OCI-LY7 (cell line): ENCODE results near the gene C7. TPM values are rescaled to one million over a fixed set of nuclear protein-coding genes. Genes with fewer than 3 reads are reported as not detected.

Experiments
- BruUV-seq: library from RNA; stranded (reverse); fragments of 400-500 nt; replicated peaks from 2 replicates; lab custom pipeline; 2021; lab: Mats Ljungman, UMichigan
- CTCF ChIA-PET: fragments of 300-600 bp; sonication (Branson Sonifier 250); formaldehyde crosslinking; loops from one replicate; lab custom pipeline; 2022; ENCODE audit warnings: antibody characterized with exemption; ENCODE audit not compliant: unreplicated experiment; lab: Charles Lee
- POLR2A ChIA-PET: fragments of 300-600 bp; sonication (Branson Sonifier 250); formaldehyde crosslinking; loops from one replicate; lab custom pipeline; 2022; ENCODE audit warnings: antibody characterized with exemption; lab: Charles Lee
- DNase-seq: peaks from one replicate; pipeline ENCODE4 v3.0.0-alpha.2; 2015; ENCODE audit warnings: low spot score
- H2AFZ ChIP-seq: fragments of 200-600 bp; sonication (generic), shearing (Covaris generic); 2 replicates; pipeline ENCODE4 v1.6.1; 2014; ENCODE audit warnings: mild to moderate bottlenecking, antibody characterized with exemption, low read length, moderate library complexity
- H3K27ac ChIP-seq: fragments of 200-600 bp; sonication (generic); 2 replicates; pipeline ENCODE4 v1.5.1; 2014; ENCODE audit warnings: mixed run types, low read depth, mild to moderate bottlenecking, moderate library complexity, low read length, inconsistent platforms; ENCODE audit not compliant: poor library complexity, severe bottlenecking
- H3K36me3 ChIP-seq: fragments of 200-600 bp; sonication (generic); 2 replicates; pipeline ENCODE4 v1.6.1; 2014; ENCODE audit warnings: mild to moderate bottlenecking, antibody characterized with exemption, low read length, moderate library complexity, mixed read lengths; ENCODE audit not compliant: insufficient read depth
- H3K4me1 ChIP-seq: fragments of 200-600 bp; sonication (generic); 2 replicates; pipeline ENCODE4 v1.5.1; 2014; ENCODE audit warnings: mild to moderate bottlenecking, low read length; ENCODE audit not compliant: insufficient read depth, poor library complexity, severe bottlenecking
- H3K4me2 ChIP-seq: fragments of 200-600 bp; sonication (generic); 2 replicates; pipeline ENCODE4 v1.6.1; 2014; ENCODE audit warnings: mild to moderate bottlenecking, low read length
- H3K4me3 ChIP-seq: fragments of 200-600 bp; sonication (generic); 2 replicates; pipeline ENCODE4 v1.5.1; 2014; ENCODE audit warnings: mild to moderate bottlenecking, low read depth, low read length; ENCODE audit not compliant: poor library complexity, severe bottlenecking
- H3K79me2 ChIP-seq: fragments of 200-600 bp; sonication (generic); 2 replicates; pipeline ENCODE4 v1.6.1; 2016; ENCODE audit warnings: low read depth, mild to moderate bottlenecking, low read length, moderate library complexity, mixed read lengths; ENCODE audit not compliant: insufficient read depth
- H3K9me2 ChIP-seq: fragments of 200-600 bp; sonication (generic); 2 replicates; pipeline ENCODE4 v1.6.1; 2016; ENCODE audit warnings: mild to moderate bottlenecking, low read length, mixed read lengths; ENCODE audit not compliant: insufficient read depth
- H3K9me3 ChIP-seq: fragments of 200-600 bp; sonication (generic); 2 replicates; pipeline ENCODE4 v1.6.1; 2014; ENCODE audit warnings: mild to moderate bottlenecking, mixed run types, low read length, mixed read lengths
- H4K20me1 ChIP-seq: fragments of 200-600 bp; sonication (generic); 2 replicates; pipeline ENCODE4 v1.6.1; 2014; ENCODE audit warnings: mild to moderate bottlenecking, antibody characterized with exemption, low read length, moderate library complexity, mixed read lengths; ENCODE audit not compliant: insufficient read depth
- EZH2phosphoT487 ChIP-seq: fragments of 200-600 bp; sonication (generic); IDR thresholded peaks from 2 replicates; pipeline ENCODE4 v1.6.1; 2018; ENCODE audit warnings: low read depth, borderline replicate concordance, mild to moderate bottlenecking, mixed run types, antibody characterized with exemption, low read length, moderate library complexity, mixed read lengths
- intact Hi-C: fragments of 100-400 bp; cut with micrococcal nuclease; formaldehyde crosslinking; loops from one replicate; pipeline ENCODE4 v1.10.0; 2022; ENCODE audit not compliant: unreplicated experiment
- total RNA-seq, 2 experiments: library from RNA; depleted of rRNA in 1 of 2; stranded (reverse); fragments of >200 nt in 1 of 2; shearing (Covaris generic) in 1 of 2; gene quantifications; 2 replicates each; pipeline ENCODE4 v1.2.3, GENCODE V29; 2014 to 2022
- TF ChIP-seq, protein P1 (sequence below): fragments of 200-600 bp; sonication (generic); conservative IDR thresholded peaks from 2 replicates; pipeline ENCODE4 v1.5.1; 2014; ENCODE audit warnings: mild to moderate bottlenecking, antibody characterized with exemption, low read length, moderate library complexity, mixed read lengths

The C7 gene
- total RNA-seq, 2 experiments from 2014 or later, result not detected

DNA sequence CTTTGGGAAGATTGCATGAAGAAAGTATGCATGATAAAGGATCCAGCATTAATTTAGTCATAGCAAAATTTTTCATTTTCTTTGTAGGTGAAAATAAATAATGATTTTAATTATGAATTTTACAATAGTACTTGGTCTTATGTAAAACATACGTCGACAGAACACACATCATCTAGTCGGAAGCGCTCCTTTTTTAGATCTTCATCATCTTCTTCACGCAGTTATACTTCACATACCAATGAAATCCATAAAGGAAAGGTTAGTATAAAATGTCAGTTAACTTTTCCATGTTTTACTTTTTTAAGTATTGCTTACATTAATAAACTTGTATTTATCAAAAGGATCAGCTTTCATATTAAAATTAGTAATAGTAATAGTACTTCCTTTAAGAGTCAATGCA is 35.8 kb downstream of the C7 start:
- Histone ChIP-seq H2AFZ (no peak overlapping the region), H3K4me3 (no peak overlapping the region), H3K27ac (no peak overlapping the region), H3K4me2 (no peak overlapping the region), H3K36me3 (no peaks in the 10 kb centered on the region), H4K20me1 (no peaks in the 10 kb centered on the region), H3K9me3 (no peaks in the 10 kb centered on the region), H3K79me2 (no peaks in the 10 kb centered on the region), H3K9me2 (no peaks in the 10 kb centered on the region), H3K4me1 (no peaks in the 10 kb centered on the region)
- CTCF ChIA-PET, result no interaction called here
- POLR2A ChIA-PET, result no interaction called here
- no peak for TF ChIP-seq EZH2phosphoT487
- DNase-seq, result no peak
- intact Hi-C loops, result no loop called here
- no TSS peak for BruUV-seq

GRCh38 chr5:40955313-40955712 is 46.0 kb downstream of the C7 start:
- ChIA-PET CTCF (no interaction called here), POLR2A (no interaction called here)

GRCh38 chr5:40957048-40957447 is 47.8 kb downstream of the C7 start:
- no peak for TF ChIP-seq EZH2phosphoT487
- TF ChIP-seq, protein P1, sequence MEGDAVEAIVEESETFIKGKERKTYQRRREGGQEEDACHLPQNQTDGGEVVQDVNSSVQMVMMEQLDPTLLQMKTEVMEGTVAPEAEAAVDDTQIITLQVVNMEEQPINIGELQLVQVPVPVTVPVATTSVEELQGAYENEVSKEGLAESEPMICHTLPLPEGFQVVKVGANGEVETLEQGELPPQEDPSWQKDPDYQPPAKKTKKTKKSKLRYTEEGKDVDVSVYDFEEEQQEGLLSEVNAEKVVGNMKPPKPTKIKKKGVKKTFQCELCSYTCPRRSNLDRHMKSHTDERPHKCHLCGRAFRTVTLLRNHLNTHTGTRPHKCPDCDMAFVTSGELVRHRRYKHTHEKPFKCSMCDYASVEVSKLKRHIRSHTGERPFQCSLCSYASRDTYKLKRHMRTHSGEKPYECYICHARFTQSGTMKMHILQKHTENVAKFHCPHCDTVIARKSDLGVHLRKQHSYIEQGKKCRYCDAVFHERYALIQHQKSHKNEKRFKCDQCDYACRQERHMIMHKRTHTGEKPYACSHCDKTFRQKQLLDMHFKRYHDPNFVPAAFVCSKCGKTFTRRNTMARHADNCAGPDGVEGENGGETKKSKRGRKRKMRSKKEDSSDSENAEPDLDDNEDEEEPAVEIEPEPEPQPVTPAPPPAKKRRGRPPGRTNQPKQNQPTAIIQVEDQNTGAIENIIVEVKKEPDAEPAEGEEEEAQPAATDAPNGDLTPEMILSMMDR, result no peak
- BruUV-seq, result no TSS peak
- Histone ChIP-seq H2AFZ (no peak overlapping the region), H3K27ac (no peak overlapping the region), H3K4me3 (no peak overlapping the region), H3K4me2 (no peak overlapping the region), H3K4me1 (no peaks in the 10 kb centered on the region), H3K79me2 (no peaks in the 10 kb centered on the region), H3K9me2 (no peaks in the 10 kb centered on the region), H3K9me3 (no peaks in the 10 kb centered on the region), H4K20me1 (no peaks in the 10 kb centered on the region), H3K36me3 (no peaks in the 10 kb centered on the region)
- intact Hi-C loops, result no loop called here
- ChIA-PET POLR2A (no interaction called here), CTCF (no interaction called here)
- DNase-seq, result no peak

More at GRCh38 chr5:40955313-40955712, 46.0 kb downstream of the C7 start:
- no peak for TF ChIP-seq EZH2phosphoT487
- TF ChIP-seq, protein P1, result no peak
- Histone ChIP-seq H3K9me3 (no peaks in the 10 kb centered on the region), H2AFZ (no peak overlapping the region), H3K4me3 (no peak overlapping the region), H3K36me3 (no peaks in the 10 kb centered on the region), H3K4me2 (no peak overlapping the region), H3K27ac (no peak overlapping the region), H3K79me2 (no peaks in the 10 kb centered on the region), H4K20me1 (no peaks in the 10 kb centered on the region), H3K4me1 (no peaks in the 10 kb centered on the region), H3K9me2 (no peaks in the 10 kb centered on the region)
- intact Hi-C loops, result no loop called here
- no TSS peak for BruUV-seq
- DNase-seq, result no peak
